Body of pancreas (tissue), 4 donors: ENCODE results near the gene KBTBD13.

Experiments
- POLR2A ChIP-seq, 3 donors: fragments of 450-650 bp; IDR thresholded peaks; one replicate each; pipeline ENCODE4 v1.6.1; 2016; ENCODE audit warnings: antibody characterized with exemption in 3 of 3, mild to moderate bottlenecking in 2 of 3
- TF ChIP-seq, protein P1 (sequence below), 7 experiments: fragments of 450-650 bp in 4 of 7; fragments of 200-600 bp in 3 of 7; sonication (generic) in 3 of 7; IDR thresholded peaks; one replicate each; pipeline ENCODE4 v1.5.1; 2016 to 2019; ENCODE audit warnings: antibody characterized with exemption in 7 of 7

DNA sequence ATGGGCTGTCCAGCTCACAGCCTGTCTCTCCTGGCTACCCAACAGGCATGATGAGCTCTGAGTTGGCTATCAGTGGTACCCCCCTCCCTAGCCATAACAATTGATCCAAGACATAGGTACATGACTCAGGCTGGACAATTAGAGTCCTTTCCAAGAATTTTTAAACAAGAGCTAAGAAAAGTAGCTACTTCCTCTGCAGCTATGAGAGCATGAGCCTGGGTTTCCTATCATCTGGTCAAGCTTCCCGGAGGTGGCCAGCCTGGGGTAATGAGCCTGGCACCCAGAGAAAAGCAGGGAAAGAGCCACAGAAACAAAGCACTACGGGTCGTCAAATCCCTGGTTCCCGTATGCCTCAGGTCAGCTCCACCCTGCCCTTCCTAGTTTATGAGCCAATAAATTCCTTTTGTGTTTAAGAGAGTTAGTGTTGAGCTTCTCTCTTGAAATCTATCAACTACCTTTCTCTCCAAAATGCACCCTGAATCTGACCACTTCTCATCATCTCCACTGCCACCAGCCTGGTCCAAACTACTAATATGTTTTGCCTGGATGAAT lies 33.7 kb upstream of the KBTBD13 start:
- TF ChIP-seq, protein P1, sequence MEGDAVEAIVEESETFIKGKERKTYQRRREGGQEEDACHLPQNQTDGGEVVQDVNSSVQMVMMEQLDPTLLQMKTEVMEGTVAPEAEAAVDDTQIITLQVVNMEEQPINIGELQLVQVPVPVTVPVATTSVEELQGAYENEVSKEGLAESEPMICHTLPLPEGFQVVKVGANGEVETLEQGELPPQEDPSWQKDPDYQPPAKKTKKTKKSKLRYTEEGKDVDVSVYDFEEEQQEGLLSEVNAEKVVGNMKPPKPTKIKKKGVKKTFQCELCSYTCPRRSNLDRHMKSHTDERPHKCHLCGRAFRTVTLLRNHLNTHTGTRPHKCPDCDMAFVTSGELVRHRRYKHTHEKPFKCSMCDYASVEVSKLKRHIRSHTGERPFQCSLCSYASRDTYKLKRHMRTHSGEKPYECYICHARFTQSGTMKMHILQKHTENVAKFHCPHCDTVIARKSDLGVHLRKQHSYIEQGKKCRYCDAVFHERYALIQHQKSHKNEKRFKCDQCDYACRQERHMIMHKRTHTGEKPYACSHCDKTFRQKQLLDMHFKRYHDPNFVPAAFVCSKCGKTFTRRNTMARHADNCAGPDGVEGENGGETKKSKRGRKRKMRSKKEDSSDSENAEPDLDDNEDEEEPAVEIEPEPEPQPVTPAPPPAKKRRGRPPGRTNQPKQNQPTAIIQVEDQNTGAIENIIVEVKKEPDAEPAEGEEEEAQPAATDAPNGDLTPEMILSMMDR (IDR thresholded peaks at IDR 0.05), result no peak
- TF ChIP-seq POLR2A (IDR thresholded peaks at IDR 0.05), result no peak
